Heart left ventricle (tissue), 13 donors: ENCODE measurements around the gene RSU1.

Experiments used
- CTCF ChIP-seq, 12 donors: fragments of 200-600 bp; sonication (generic) in 4 of 12; IDR thresholded peaks; one replicate each; pipeline versions ENCODE4 v1.5.0 to v1.8.0; 2018 to 2022; ENCODE audit warnings: antibody characterized with exemption in 12 of 12, mild to moderate bottlenecking in 5 of 12
- POLR2A ChIP-seq, 2 donors: fragments of 450-650 bp; IDR thresholded peaks; one replicate each; pipeline ENCODE4 v1.6.1; 2017; ENCODE audit warnings: antibody characterized with exemption in 2 of 2, mild to moderate bottlenecking in 2 of 2, moderate library complexity in 2 of 2
- donor health status: ischemic (EF 13 %, LVEDD 7.1; RV severe dilation, severe dysfunction).
- donor health status: DM: no; HTN: yes; CAD: no.
- donor health status: DM: no; HTN: no; CAD: no.
- donor health status: ischemic (EF 25% LVEDD 6.9; RV normal size, moderate dysfunction).
- donor health status: ischemic (EF 25% LVEDD 5.7; RV mildly dilated, moderate dysfunction).
- donor health status: ischemic (EF 35%, LVEDD 5.7; RV mildly dilated, moderate dysfunction).
- donor health status: nonischemic (EF 11% LVEDD 7.7; RV severe dilation, severe dysfunction).
- donor health status: DM: yes; HTN: yes; CAD: no.
- donor health status: PGD.
- donor health status: ischemic (EF 29% LVEDD 5.4; RV normal size, mild dysfunction).
- donor health status: nonischemic (EF 23%, LVEDD 6.1; RV moderate dilation, normal function).

GRCh38 chr10:16817125-16818019 is at the start of gene RSU1:
- TF ChIP-seq POLR2A (IDR thresholded peaks at IDR 0.05) (peak in 1 of 2 donors; percentile 81), CTCF (IDR thresholded peaks at IDR 0.05) (no peak)
